ENCODE data around the gene ZNF417.

GRCh38 chr19:57905258-57905657 is 11.1 kb downstream of the ZNF417 start:
- TF ChIP-seq CTCF (IDR thresholded peaks at IDR 0.05) (no peak), EZH2 (IDR thresholded peaks at IDR 0.05; ENCODE audit: borderline replicate concordance, insufficient read depth, low read depth, low read length, poor library complexity, severe bottlenecking) (no peak)
